ENCODE measurements around the gene DENND1A.

The DENND1A gene

DNA sequence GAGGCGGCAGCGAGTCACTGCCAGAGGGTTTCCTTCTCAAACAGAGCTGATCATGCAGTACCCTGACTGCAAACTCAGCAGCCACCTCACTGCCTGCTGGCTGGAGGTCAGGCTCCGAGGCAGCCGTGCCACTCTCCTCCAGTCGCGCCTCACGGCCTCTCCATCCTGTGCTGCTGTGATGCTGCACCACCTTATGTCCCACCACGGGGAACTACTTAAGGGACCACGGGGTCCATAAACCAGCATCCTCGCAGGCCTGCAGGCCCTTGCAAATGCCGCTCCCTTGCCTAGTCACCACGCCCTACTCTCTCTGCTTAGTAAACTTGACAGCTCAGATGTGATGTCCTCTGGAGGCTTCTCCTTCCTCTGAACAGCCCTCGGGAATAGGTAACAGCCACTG is 474.7 kb downstream of the DENND1A start:
- TF ChIP-seq SIN3A (IDR thresholded peaks at IDR 0.05; ENCODE audit: borderline replicate concordance, insufficient read depth, low read length) (no peak), FOXP2 (optimal IDR thresholded peaks at IDR 0.05; ENCODE audit: borderline replicate concordance, extremely low read depth, extremely low read length, insufficient read depth) (no peak), TAF1 (IDR thresholded peaks at IDR 0.05; ENCODE audit: borderline replicate concordance, insufficient read depth, low read length) (no peak), REST (IDR thresholded peaks at IDR 0.05; ENCODE audit: insufficient read depth in 1 of 2, low read depth in 2 of 2, low read length in 2 of 2) (no peak)

GRCh38 chr9:123454361-123454760 is 475.6 kb downstream of the DENND1A start:
- TF ChIP-seq REST (IDR thresholded peaks at IDR 0.05; ENCODE audit: insufficient read depth in 1 of 2, low read depth in 2 of 2, low read length in 2 of 2): no peak
- no peak for TF ChIP-seq TAF1 (IDR thresholded peaks at IDR 0.05; ENCODE audit: borderline replicate concordance, insufficient read depth, low read length)
- no peak for TF ChIP-seq POLR2AphosphoS5 (IDR thresholded peaks at IDR 0.05; ENCODE audit: low read depth, low read length)
- no peak for TF ChIP-seq SIN3A (IDR thresholded peaks at IDR 0.05; ENCODE audit: borderline replicate concordance, insufficient read depth, low read length)
- no peak for TF ChIP-seq FOXP2 (optimal IDR thresholded peaks at IDR 0.05; ENCODE audit: borderline replicate concordance, extremely low read depth, extremely low read length, insufficient read depth)

DNA sequence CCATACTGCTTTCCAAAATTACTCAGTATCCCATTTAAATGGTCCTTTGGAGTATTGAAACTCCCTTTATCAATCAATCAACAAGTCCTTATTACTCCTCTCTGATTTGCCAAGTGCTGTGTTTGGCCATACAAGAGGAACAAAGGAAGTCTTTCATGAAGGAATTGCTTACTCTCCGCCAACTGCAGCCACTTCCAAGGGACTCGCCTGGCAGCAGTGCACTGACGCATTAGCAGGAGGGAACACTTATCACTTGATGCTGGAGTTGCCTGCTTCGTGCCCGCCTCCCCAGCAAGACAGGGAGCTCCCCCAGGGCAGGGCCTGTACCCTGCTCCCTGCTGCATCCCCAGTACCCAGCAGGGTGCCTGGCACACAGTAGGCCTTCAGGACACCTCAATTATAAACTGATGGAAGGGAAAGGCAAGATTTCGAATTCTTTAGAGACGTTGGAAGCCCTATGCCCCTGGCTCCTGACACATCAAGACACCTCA is 476.1 kb downstream of the DENND1A start:
- no peak for TF ChIP-seq TAF1 (IDR thresholded peaks at IDR 0.05; ENCODE audit: borderline replicate concordance, insufficient read depth, low read length)
- no peak for TF ChIP-seq POLR2AphosphoS5 (IDR thresholded peaks at IDR 0.05; ENCODE audit: low read depth, low read length)
- TF ChIP-seq SIN3A (IDR thresholded peaks at IDR 0.05; ENCODE audit: borderline replicate concordance, insufficient read depth, low read length): no peak
- no peak for TF ChIP-seq REST (IDR thresholded peaks at IDR 0.05; ENCODE audit: insufficient read depth in 1 of 2, low read depth in 2 of 2, low read length in 2 of 2)
- no peak for TF ChIP-seq FOXP2 (optimal IDR thresholded peaks at IDR 0.05; ENCODE audit: borderline replicate concordance, extremely low read depth, extremely low read length, insufficient read depth)

- TF ChIP-seq REST (IDR thresholded peaks at IDR 0.05; ENCODE audit: insufficient read depth in 1 of 2, low read depth in 2 of 2, low read length in 2 of 2) (no peak), TAF1 (IDR thresholded peaks at IDR 0.05; ENCODE audit: borderline replicate concordance, insufficient read depth, low read length) (no peak), POLR2AphosphoS5 (IDR thresholded peaks at IDR 0.05; ENCODE audit: low read depth, low read length) (no peak), SIN3A (IDR thresholded peaks at IDR 0.05; ENCODE audit: borderline replicate concordance, insufficient read depth, low read length) (no peak), FOXP2 (optimal IDR thresholded peaks at IDR 0.05; ENCODE audit: borderline replicate concordance, extremely low read depth, extremely low read length, insufficient read depth) (no peak)
These were observed 476.8 kb downstream of the DENND1A start for GRCh38 chr9:123453076-123453667.

Measured in PFSK-1 (cell line).